HEK293 (cell line): ENCODE results near the gene EHD2.
"Not testable (repeated sequence)": the region's sequence is repeated elsewhere in the genome, so short reads cannot be mapped to it uniquely, and the experiment has no call there.

ENCODE experiments used
- CTCF ChIA-PET: fragments of 350-600 bp; formaldehyde crosslinking; extraction: SDS; loops from one replicate; lab custom pipeline; 2021; ENCODE audit warnings: antibody characterized with exemption; lab: Yijun Ruan, JAX
- POLR2A ChIA-PET: fragments of 300-600 bp; formaldehyde crosslinking; extraction: SDS; loops from one replicate; lab custom pipeline; 2020; ENCODE audit warnings: antibody characterized with exemption, inconsistent platforms; lab: Yijun Ruan, JAX
- H3K27ac ChIP-seq: fragments of 200-500 bp; sonication (Bioruptor generic); 2 replicates; pipeline ENCODE4 v1.5.1; 2014; ENCODE audit warnings: low read depth, low read length, control low read depth, inconsistent platforms; ENCODE audit errors: extremely low read depth
- H3K36me3 ChIP-seq, 2 experiments: fragments of 200-500 bp in 1 of 2; sonication (Bioruptor generic) in 1 of 2; 1 replicate in 1 of 2; 2 replicates in 1 of 2; pipeline ENCODE4 v1.5.1; 2014 to 2017; ENCODE audit warnings: inconsistent platforms in 2 of 2, low read length in 2 of 2; ENCODE audit not compliant: control insufficient read depth in 2 of 2, insufficient read depth in 1 of 2
- H3K4me1 ChIP-seq: fragments of 200-500 bp; sonication (Bioruptor generic); 2 replicates; pipeline ENCODE4 v1.5.1; 2014; ENCODE audit warnings: mild to moderate bottlenecking, low read length, inconsistent platforms; ENCODE audit not compliant: control insufficient read depth, insufficient read depth
- H3K4me3 ChIP-seq: 2 replicates; pipeline ENCODE4 v1.5.1; 2011; ENCODE audit warnings: low read depth, mild to moderate bottlenecking, control low read depth, low read length, moderate library complexity
- H3K9me3 ChIP-seq: fragments of 200-500 bp; sonication (Bioruptor generic); 2 replicates; pipeline ENCODE4 v1.5.1; 2014; ENCODE audit warnings: low read depth, low read length, inconsistent platforms; ENCODE audit not compliant: control insufficient read depth, insufficient read depth
- GFI1B ChIP-seq: fragments of 450-650 bp; formaldehyde crosslinking; IDR thresholded peaks from 2 replicates; pipeline ENCODE4 v1.5.1; 2016; ENCODE audit warnings: missing biosample characterization, missing genetic modification characterization
- OVOL3 ChIP-seq: fragments of 450-650 bp; formaldehyde crosslinking; IDR thresholded peaks from 2 replicates; pipeline ENCODE4 v1.5.1; 2016; ENCODE audit warnings: missing biosample characterization, missing genetic modification characterization
- ZBTB1 ChIP-seq: fragments of 450-650 bp; formaldehyde crosslinking; IDR thresholded peaks from 2 replicates; pipeline ENCODE4 v1.5.1; 2016; ENCODE audit warnings: missing biosample characterization, missing genetic modification characterization
- ZBTB21 ChIP-seq: fragments of 450-650 bp; formaldehyde crosslinking; IDR thresholded peaks from 2 replicates; pipeline ENCODE4 v1.5.1; 2017; ENCODE audit warnings: missing biosample characterization, missing genetic modification characterization
- ZBTB8A ChIP-seq: fragments of 450-650 bp; formaldehyde crosslinking; IDR thresholded peaks from 2 replicates; pipeline ENCODE4 v1.5.1; 2016; ENCODE audit warnings: missing biosample characterization, missing genetic modification characterization
- ZNF138 ChIP-seq: fragments of 450-650 bp; formaldehyde crosslinking; IDR thresholded peaks from 2 replicates; pipeline ENCODE4 v1.5.1; 2016; ENCODE audit warnings: missing biosample characterization, missing genetic modification characterization, borderline replicate concordance
- ZNF140 ChIP-seq: fragments of 450-650 bp; formaldehyde crosslinking; IDR thresholded peaks from 2 replicates; pipeline ENCODE4 v1.5.1; 2016; ENCODE audit warnings: missing biosample characterization, missing genetic modification characterization
- ZNF19 ChIP-seq: fragments of 450-650 bp; formaldehyde crosslinking; IDR thresholded peaks from 2 replicates; pipeline ENCODE4; 2016; ENCODE audit warnings: missing biosample characterization, missing genetic modification characterization, low read depth
- ZNF202 ChIP-seq: fragments of 450-650 bp; formaldehyde crosslinking; IDR thresholded peaks from 2 replicates; pipeline ENCODE4 v1.5.1; 2016; ENCODE audit warnings: missing biosample characterization, missing genetic modification characterization, borderline replicate concordance
- ZNF266 ChIP-seq: fragments of 450-650 bp; formaldehyde crosslinking; IDR thresholded peaks from 2 replicates; pipeline ENCODE4 v1.5.1; 2016; ENCODE audit warnings: missing biosample characterization, missing genetic modification characterization, low read depth
- ZNF292 ChIP-seq: fragments of 450-650 bp; formaldehyde crosslinking; IDR thresholded peaks from 2 replicates; pipeline ENCODE4 v1.5.1; 2016; ENCODE audit warnings: low read depth, missing biosample characterization, missing genetic modification characterization, borderline replicate concordance
- ZNF394 ChIP-seq: fragments of 450-650 bp; formaldehyde crosslinking; IDR thresholded peaks from 2 replicates; pipeline ENCODE4 v1.5.1; 2016; ENCODE audit warnings: missing biosample characterization, missing genetic modification characterization, mild to moderate bottlenecking, moderate library complexity, borderline replicate concordance
- ZNF404 ChIP-seq: fragments of 450-650 bp; formaldehyde crosslinking; IDR thresholded peaks from 2 replicates; pipeline ENCODE4 v1.5.1; 2017; ENCODE audit warnings: missing biosample characterization, missing genetic modification characterization
- ZNF426 ChIP-seq: fragments of 450-650 bp; formaldehyde crosslinking; IDR thresholded peaks from 2 replicates; pipeline ENCODE4 v1.5.1; 2017; ENCODE audit warnings: missing biosample characterization, missing genetic modification characterization, mild to moderate bottlenecking, inconsistent platforms, moderate library complexity
- ZNF530 ChIP-seq: fragments of 450-650 bp; formaldehyde crosslinking; IDR thresholded peaks from 2 replicates; pipeline ENCODE4 v1.5.1; 2016; ENCODE audit warnings: low read depth, missing biosample characterization, missing genetic modification characterization
- ZNF555 ChIP-seq: fragments of 450-650 bp; formaldehyde crosslinking; conservative IDR thresholded peaks from 2 replicates; pipeline ENCODE4 v1.5.1; 2017; ENCODE audit warnings: missing biosample characterization, mild to moderate bottlenecking, missing genetic modification characterization, inconsistent platforms
- ZNF558 ChIP-seq: fragments of 450-650 bp; formaldehyde crosslinking; IDR thresholded peaks from 2 replicates; pipeline ENCODE4 v1.5.1; 2016; ENCODE audit warnings: missing biosample characterization, missing genetic modification characterization
- ZNF560 ChIP-seq: fragments of 450-650 bp; formaldehyde crosslinking; IDR thresholded peaks from 2 replicates; pipeline ENCODE4 v1.5.1; 2017; ENCODE audit warnings: missing biosample characterization, missing genetic modification characterization, borderline replicate concordance
- ZNF623 ChIP-seq: fragments of 450-650 bp; formaldehyde crosslinking; IDR thresholded peaks from 2 replicates; pipeline ENCODE4 v1.5.1; 2016; ENCODE audit warnings: missing biosample characterization, missing genetic modification characterization
- ZNF629 ChIP-seq: fragments of 450-650 bp; formaldehyde crosslinking; IDR thresholded peaks from 2 replicates; pipeline ENCODE4 v1.5.1; 2017; ENCODE audit warnings: missing biosample characterization, missing genetic modification characterization
- ZNF664 ChIP-seq: fragments of 450-650 bp; formaldehyde crosslinking; IDR thresholded peaks from 2 replicates; pipeline ENCODE4 v1.5.1; 2016; ENCODE audit warnings: missing biosample characterization, missing genetic modification characterization
- ZXDB ChIP-seq: fragments of 450-650 bp; formaldehyde crosslinking; IDR thresholded peaks from 2 replicates; pipeline ENCODE4 v1.5.1; 2016; ENCODE audit warnings: missing biosample characterization, missing genetic modification characterization
- TF ChIP-seq, protein P1 (sequence below): fragments of 450-650 bp; formaldehyde crosslinking; IDR thresholded peaks from 2 replicates; pipeline ENCODE4 v1.5.1; 2016; ENCODE audit warnings: missing biosample characterization, missing genetic modification characterization
- TF ChIP-seq, protein P2 (sequence below): fragments of 450-650 bp; formaldehyde crosslinking; conservative IDR thresholded peaks from 2 replicates; pipeline ENCODE4 v1.5.1; 2016; ENCODE audit warnings: low read depth, missing biosample characterization, missing genetic modification characterization
- TF ChIP-seq, protein P3 (sequence below): fragments of 450-650 bp; formaldehyde crosslinking; conservative IDR thresholded peaks from 2 replicates; pipeline ENCODE4 v1.5.1; 2016; ENCODE audit warnings: low read depth, missing biosample characterization, missing genetic modification characterization

EHD2 gene

DNA sequence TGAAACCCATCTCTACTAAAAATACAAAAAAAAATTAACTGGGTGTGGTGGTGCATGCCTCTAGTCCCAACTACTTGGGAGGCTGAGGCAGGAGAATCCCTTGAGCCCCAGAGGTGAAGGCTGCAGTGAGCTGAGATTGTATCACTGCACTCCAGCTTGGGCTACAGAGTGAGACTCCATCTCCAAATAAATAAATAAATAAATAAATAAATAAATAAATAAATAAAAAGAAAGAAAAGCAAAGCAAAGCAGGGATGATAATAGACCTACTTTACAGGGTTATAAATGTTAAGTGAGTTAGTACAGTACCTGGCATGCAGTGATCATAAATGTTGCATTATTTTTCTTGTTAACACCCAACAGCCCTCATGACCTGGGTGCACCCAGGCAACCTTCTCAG, 1.6 kb downstream of the EHD2 start:
- CTCF ChIA-PET: interaction anchor here (0.6 to 2.3 kb wide), 8 partner anchors 8 to 269 kb away, joined by 3 to 13 read pairs (median 3); no protein-coding TSS in a partner anchor
- H3K4me1 ChIP-seq, H3K4me3 ChIP-seq, H3K36me3 ChIP-seq, H3K9me3 ChIP-seq, H3K27ac ChIP-seq: not testable (repeated sequence)
- POLR2A ChIA-PET: interaction anchor here (1.1 kb wide), 1 partner anchor 40 kb away, joined by 3 read pairs; no protein-coding TSS in a partner anchor
- TF ChIP-seq OVOL3 (tag by site-specific recombination): peak; percentile 27; the same call in 1 of the 2 replicates
- peak; percentile 73 for TF ChIP-seq ZNF623 (tag by site-specific recombination)
- TF ChIP-seq ZNF558: 0 out of 2 replicates have a peak, but pooled peaks have one; percentile 56
- TF ChIP-seq, protein P1, sequence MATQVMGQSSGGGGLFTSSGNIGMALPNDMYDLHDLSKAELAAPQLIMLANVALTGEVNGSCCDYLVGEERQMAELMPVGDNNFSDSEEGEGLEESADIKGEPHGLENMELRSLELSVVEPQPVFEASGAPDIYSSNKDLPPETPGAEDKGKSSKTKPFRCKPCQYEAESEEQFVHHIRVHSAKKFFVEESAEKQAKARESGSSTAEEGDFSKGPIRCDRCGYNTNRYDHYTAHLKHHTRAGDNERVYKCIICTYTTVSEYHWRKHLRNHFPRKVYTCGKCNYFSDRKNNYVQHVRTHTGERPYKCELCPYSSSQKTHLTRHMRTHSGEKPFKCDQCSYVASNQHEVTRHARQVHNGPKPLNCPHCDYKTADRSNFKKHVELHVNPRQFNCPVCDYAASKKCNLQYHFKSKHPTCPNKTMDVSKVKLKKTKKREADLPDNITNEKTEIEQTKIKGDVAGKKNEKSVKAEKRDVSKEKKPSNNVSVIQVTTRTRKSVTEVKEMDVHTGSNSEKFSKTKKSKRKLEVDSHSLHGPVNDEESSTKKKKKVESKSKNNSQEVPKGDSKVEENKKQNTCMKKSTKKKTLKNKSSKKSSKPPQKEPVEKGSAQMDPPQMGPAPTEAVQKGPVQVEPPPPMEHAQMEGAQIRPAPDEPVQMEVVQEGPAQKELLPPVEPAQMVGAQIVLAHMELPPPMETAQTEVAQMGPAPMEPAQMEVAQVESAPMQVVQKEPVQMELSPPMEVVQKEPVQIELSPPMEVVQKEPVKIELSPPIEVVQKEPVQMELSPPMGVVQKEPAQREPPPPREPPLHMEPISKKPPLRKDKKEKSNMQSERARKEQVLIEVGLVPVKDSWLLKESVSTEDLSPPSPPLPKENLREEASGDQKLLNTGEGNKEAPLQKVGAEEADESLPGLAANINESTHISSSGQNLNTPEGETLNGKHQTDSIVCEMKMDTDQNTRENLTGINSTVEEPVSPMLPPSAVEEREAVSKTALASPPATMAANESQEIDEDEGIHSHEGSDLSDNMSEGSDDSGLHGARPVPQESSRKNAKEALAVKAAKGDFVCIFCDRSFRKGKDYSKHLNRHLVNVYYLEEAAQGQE (tag by site-specific recombination): peak; percentile 72
- 0 out of 2 replicates have a peak, but pooled peaks have one; percentile 53 for TF ChIP-seq ZNF202 (tag by site-specific recombination)
- peak; percentile 44; the same call in 1 of the 2 replicates for TF ChIP-seq ZNF404 (tag by site-specific recombination)
- TF ChIP-seq ZBTB8A (tag by site-specific recombination): 0 out of 2 replicates have a peak, but pooled peaks have one; percentile 32
- peak; percentile 86; the same call in 1 of the 2 replicates for TF ChIP-seq ZNF394 (tag by site-specific recombination)
- TF ChIP-seq GFI1B (tag by site-specific recombination): 0 out of 2 replicates have a peak, but pooled peaks have one; percentile 43
- TF ChIP-seq ZNF140: peak; percentile 77
- TF ChIP-seq ZBTB1 (tag by site-specific recombination): 0 out of 2 replicates have a peak, but pooled peaks have one; percentile 43
- TF ChIP-seq ZNF555 (tag by site-specific recombination): peak; percentile 85
- peak; percentile 73 for TF ChIP-seq ZNF266
- TF ChIP-seq ZNF629 (tag by site-specific recombination): 0 out of 2 replicates have a peak, but pooled peaks have one; percentile 20
- TF ChIP-seq ZBTB21: peak; percentile 45; the same call in 1 of the 2 replicates
- TF ChIP-seq, protein P2, sequence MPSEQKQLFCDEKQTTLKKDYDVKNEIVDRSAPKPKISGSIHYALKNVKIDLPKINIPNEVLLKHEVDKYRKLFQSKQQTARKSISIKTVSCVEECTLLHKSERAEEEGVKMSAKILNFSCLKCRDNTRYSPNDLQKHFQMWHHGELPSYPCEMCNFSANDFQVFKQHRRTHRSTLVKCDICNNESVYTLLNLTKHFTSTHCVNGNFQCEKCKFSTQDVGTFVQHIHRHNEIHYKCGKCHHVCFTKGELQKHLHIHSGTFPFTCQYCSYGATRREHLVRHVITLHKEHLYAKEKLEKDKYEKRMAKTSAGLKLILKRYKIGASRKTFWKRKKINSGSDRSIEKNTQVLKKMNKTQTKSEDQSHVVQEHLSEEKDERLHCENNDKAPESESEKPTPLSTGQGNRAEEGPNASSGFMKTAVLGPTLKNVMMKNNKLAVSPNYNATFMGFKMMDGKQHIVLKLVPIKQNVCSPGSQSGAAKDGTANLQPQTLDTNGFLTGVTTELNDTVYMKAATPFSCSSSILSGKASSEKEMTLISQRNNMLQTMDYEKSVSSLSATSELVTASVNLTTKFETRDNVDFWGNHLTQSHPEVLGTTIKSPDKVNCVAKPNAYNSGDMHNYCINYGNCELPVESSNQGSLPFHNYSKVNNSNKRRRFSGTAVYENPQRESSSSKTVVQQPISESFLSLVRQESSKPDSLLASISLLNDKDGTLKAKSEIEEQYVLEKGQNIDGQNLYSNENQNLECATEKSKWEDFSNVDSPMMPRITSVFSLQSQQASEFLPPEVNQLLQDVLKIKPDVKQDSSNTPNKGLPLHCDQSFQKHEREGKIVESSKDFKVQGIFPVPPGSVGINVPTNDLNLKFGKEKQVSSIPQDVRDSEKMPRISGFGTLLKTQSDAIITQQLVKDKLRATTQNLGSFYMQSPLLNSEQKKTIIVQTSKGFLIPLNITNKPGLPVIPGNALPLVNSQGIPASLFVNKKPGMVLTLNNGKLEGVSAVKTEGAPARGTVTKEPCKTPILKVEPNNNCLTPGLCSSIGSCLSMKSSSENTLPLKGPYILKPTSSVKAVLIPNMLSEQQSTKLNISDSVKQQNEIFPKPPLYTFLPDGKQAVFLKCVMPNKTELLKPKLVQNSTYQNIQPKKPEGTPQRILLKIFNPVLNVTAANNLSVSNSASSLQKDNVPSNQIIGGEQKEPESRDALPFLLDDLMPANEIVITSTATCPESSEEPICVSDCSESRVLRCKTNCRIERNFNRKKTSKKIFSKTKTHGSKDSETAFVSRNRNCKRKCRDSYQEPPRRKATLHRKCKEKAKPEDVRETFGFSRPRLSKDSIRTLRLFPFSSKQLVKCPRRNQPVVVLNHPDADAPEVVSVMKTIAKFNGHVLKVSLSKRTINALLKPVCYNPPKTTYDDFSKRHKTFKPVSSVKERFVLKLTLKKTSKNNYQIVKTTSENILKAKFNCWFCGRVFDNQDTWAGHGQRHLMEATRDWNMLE (tag by site-specific recombination): peak; percentile 85
- peak; percentile 78; the same call in 1 of the 2 replicates for TF ChIP-seq ZNF19 (tag by site-specific recombination)
- TF ChIP-seq ZNF138 (tag by site-specific recombination): 0 out of 2 replicates have a peak, but pooled peaks have one; percentile 43
- 0 out of 2 replicates have a peak, but pooled peaks have one; percentile 39 for TF ChIP-seq ZNF292 (tag by site-specific recombination)
- peak; percentile 50; the same call in 1 of the 2 replicates for TF ChIP-seq ZNF664 (tag by site-specific recombination)
- peak; percentile 78 for TF ChIP-seq ZNF426 (tag by site-specific recombination)
- 0 out of 2 replicates have a peak, but pooled peaks have one; percentile 17 for TF ChIP-seq ZNF530 (tag by site-specific recombination)
- TF ChIP-seq ZXDB (tag by site-specific recombination): peak; percentile 48; the same call in 1 of the 2 replicates
- peak; percentile 84 for TF ChIP-seq ZNF560 (tag by site-specific recombination)
- TF ChIP-seq, protein P3, sequence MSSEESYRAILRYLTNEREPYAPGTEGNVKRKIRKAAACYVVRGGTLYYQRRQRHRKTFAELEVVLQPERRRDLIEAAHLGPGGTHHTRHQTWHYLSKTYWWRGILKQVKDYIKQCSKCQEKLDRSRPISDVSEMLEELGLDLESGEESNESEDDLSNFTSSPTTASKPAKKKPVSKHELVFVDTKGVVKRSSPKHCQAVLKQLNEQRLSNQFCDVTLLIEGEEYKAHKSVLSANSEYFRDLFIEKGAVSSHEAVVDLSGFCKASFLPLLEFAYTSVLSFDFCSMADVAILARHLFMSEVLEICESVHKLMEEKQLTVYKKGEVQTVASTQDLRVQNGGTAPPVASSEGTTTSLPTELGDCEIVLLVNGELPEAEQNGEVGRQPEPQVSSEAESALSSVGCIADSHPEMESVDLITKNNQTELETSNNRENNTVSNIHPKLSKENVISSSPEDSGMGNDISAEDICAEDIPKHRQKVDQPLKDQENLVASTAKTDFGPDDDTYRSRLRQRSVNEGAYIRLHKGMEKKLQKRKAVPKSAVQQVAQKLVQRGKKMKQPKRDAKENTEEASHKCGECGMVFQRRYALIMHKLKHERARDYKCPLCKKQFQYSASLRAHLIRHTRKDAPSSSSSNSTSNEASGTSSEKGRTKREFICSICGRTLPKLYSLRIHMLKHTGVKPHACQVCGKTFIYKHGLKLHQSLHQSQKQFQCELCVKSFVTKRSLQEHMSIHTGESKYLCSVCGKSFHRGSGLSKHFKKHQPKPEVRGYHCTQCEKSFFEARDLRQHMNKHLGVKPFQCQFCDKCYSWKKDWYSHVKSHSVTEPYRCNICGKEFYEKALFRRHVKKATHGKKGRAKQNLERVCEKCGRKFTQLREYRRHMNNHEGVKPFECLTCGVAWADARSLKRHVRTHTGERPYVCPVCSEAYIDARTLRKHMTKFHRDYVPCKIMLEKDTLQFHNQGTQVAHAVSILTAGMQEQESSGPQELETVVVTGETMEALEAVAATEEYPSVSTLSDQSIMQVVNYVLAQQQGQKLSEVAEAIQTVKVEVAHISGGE: peak; percentile 69
